ENCODE data around the gene PXYLP1.
"Not testable (repeated sequence)": the region's sequence is repeated elsewhere in the genome, so short reads cannot be mapped to it uniquely, and the experiment has no call there.

The PXYLP1 gene

GRCh38 chr3:141231101-141231951 is at the start of gene PXYLP1:
PXYLP1 (plus strand) TSS chr3:141231825; CDS start chr3:141260176, 28,351 bp downstream.
- Histone ChIP-seq H3K4me1 (ENCODE audit: insufficient read depth, low read length) (peaks cover 41% of the 10 kb centered on the region), H3K27me3 (ENCODE audit: insufficient read depth, low read length) (no peaks in the 10 kb centered on the region), H3K36me3 (ENCODE audit: insufficient read depth, low read length) (peaks cover 20% of the 10 kb centered on the region), H3K4me3 (ENCODE audit: low read length) (peak within 1 kb of the TSS; percentile 64), H2AFZ (ENCODE audit: low read depth, low read length) (peak within 1 kb of the TSS; percentile 86), H3K9me3 (ENCODE audit: low read length) (no peaks in the 10 kb centered on the region)

GRCh38 chr3:141183606-141184005 is 48.0 kb upstream of the PXYLP1 start:
- H3K27me3 ChIP-seq (ENCODE audit: insufficient read depth, low read length): no peaks in the 10 kb centered on the region
- no peak overlapping the region for H3K4me3 ChIP-seq (ENCODE audit: low read length)
- H3K36me3 ChIP-seq (ENCODE audit: insufficient read depth, low read length): no peaks in the 10 kb centered on the region
- no peaks in the 10 kb centered on the region for H3K4me1 ChIP-seq (ENCODE audit: insufficient read depth, low read length)
- no peak overlapping the region for H2AFZ ChIP-seq (ENCODE audit: low read depth, low read length)
- H3K9me3 ChIP-seq (ENCODE audit: low read length): peaks cover 7% of the 10 kb centered on the region

GRCh38 chr3:141184430-141184829 is 47.2 kb upstream of the PXYLP1 start:
- H3K9me3 ChIP-seq (ENCODE audit: low read length): peaks cover 3% of the 10 kb centered on the region
- no peaks in the 10 kb centered on the region for H3K36me3 ChIP-seq (ENCODE audit: insufficient read depth, low read length)
- no peaks in the 10 kb centered on the region for H3K4me1 ChIP-seq (ENCODE audit: insufficient read depth, low read length)
- no peak overlapping the region for H3K4me3 ChIP-seq (ENCODE audit: low read length)
- H3K27me3 ChIP-seq (ENCODE audit: insufficient read depth, low read length): no peaks in the 10 kb centered on the region
- H2AFZ ChIP-seq (ENCODE audit: low read depth, low read length): no peak overlapping the region

GRCh38 chr3:141191097-141191749 is 40.4 kb upstream of the PXYLP1 start:
- Histone ChIP-seq H3K36me3 (ENCODE audit: insufficient read depth, low read length) (no peaks in the 10 kb centered on the region), H3K27me3 (ENCODE audit: insufficient read depth, low read length) (no peaks in the 10 kb centered on the region), H3K4me1 (ENCODE audit: insufficient read depth, low read length) (no peaks in the 10 kb centered on the region), H3K9me3 (ENCODE audit: low read length) (peaks cover 7% of the 10 kb centered on the region), H3K4me3 (ENCODE audit: low read length) (no peak overlapping the region), H2AFZ (ENCODE audit: low read depth, low read length) (no peak overlapping the region)

GRCh38 chr3:141192345-141192744 is 39.3 kb upstream of the PXYLP1 start:
- Histone ChIP-seq H3K4me1 (ENCODE audit: insufficient read depth, low read length) (no peaks in the 10 kb centered on the region), H3K27me3 (ENCODE audit: insufficient read depth, low read length) (no peaks in the 10 kb centered on the region), H3K4me3 (ENCODE audit: low read length) (no peak overlapping the region), H2AFZ (ENCODE audit: low read depth, low read length) (no peak overlapping the region), H3K36me3 (ENCODE audit: insufficient read depth, low read length) (no peaks in the 10 kb centered on the region), H3K9me3 (ENCODE audit: low read length) (peaks cover 7% of the 10 kb centered on the region)

- Histone ChIP-seq H3K9me3 (ENCODE audit: low read length) (peaks cover 7% of the 10 kb centered on the region), H3K4me1 (ENCODE audit: insufficient read depth, low read length) (no peaks in the 10 kb centered on the region), H3K27me3 (ENCODE audit: insufficient read depth, low read length) (no peaks in the 10 kb centered on the region), H3K36me3 (ENCODE audit: insufficient read depth, low read length) (no peaks in the 10 kb centered on the region), H3K4me3 (ENCODE audit: low read length) (no peak overlapping the region), H2AFZ (ENCODE audit: low read depth, low read length) (no peak overlapping the region)
Measured at GRCh38 chr3:141193066-141193830, 38.4 kb upstream of the PXYLP1 start.

GRCh38 chr3:141201122-141201521 is 30.5 kb upstream of the PXYLP1 start:
- Histone ChIP-seq H2AFZ (ENCODE audit: low read depth, low read length) (no peak overlapping the region), H3K4me3 (ENCODE audit: low read length) (no peak overlapping the region), H3K36me3 (ENCODE audit: insufficient read depth, low read length) (no peaks in the 10 kb centered on the region), H3K4me1 (ENCODE audit: insufficient read depth, low read length) (no peaks in the 10 kb centered on the region), H3K9me3 (ENCODE audit: low read length) (no peaks in the 10 kb centered on the region), H3K27me3 (ENCODE audit: insufficient read depth, low read length) (no peaks in the 10 kb centered on the region)

GRCh38 chr3:141202682-141203081 is 28.9 kb upstream of the PXYLP1 start:
- Histone ChIP-seq H3K36me3 (ENCODE audit: insufficient read depth, low read length) (no peaks in the 10 kb centered on the region), H3K4me3 (ENCODE audit: low read length) (no peak overlapping the region), H2AFZ (ENCODE audit: low read depth, low read length) (no peak overlapping the region), H3K27me3 (ENCODE audit: insufficient read depth, low read length) (no peaks in the 10 kb centered on the region), H3K9me3 (ENCODE audit: low read length) (no peaks in the 10 kb centered on the region), H3K4me1 (ENCODE audit: insufficient read depth, low read length) (no peaks in the 10 kb centered on the region)

GRCh38 chr3:141203866-141204265 is 27.8 kb upstream of the PXYLP1 start:
- Histone ChIP-seq H3K4me1 (ENCODE audit: insufficient read depth, low read length) (no peaks in the 10 kb centered on the region), H2AFZ (ENCODE audit: low read depth, low read length) (no peak overlapping the region), H3K4me3 (ENCODE audit: low read length) (no peak overlapping the region), H3K9me3 (ENCODE audit: low read length) (no peaks in the 10 kb centered on the region), H3K27me3 (ENCODE audit: insufficient read depth, low read length) (no peaks in the 10 kb centered on the region), H3K36me3 (ENCODE audit: insufficient read depth, low read length) (no peaks in the 10 kb centered on the region)

GRCh38 chr3:141204343-141204742 is 27.3 kb upstream of the PXYLP1 start:
- no peaks in the 10 kb centered on the region for H3K4me1 ChIP-seq (ENCODE audit: insufficient read depth, low read length)
- no peaks in the 10 kb centered on the region for H3K27me3 ChIP-seq (ENCODE audit: insufficient read depth, low read length)
- no peak overlapping the region for H2AFZ ChIP-seq (ENCODE audit: low read depth, low read length)
- no peak overlapping the region for H3K4me3 ChIP-seq (ENCODE audit: low read length)
- no peaks in the 10 kb centered on the region for H3K9me3 ChIP-seq (ENCODE audit: low read length)
- H3K36me3 ChIP-seq (ENCODE audit: insufficient read depth, low read length): no peaks in the 10 kb centered on the region

GRCh38 chr3:141211306-141211705 is 20.3 kb upstream of the PXYLP1 start:
- H3K4me1 ChIP-seq (ENCODE audit: insufficient read depth, low read length); H3K36me3 ChIP-seq (ENCODE audit: insufficient read depth, low read length); H3K9me3 ChIP-seq (ENCODE audit: low read length); H2AFZ ChIP-seq (ENCODE audit: low read depth, low read length); H3K4me3 ChIP-seq (ENCODE audit: low read length); H3K27me3 ChIP-seq (ENCODE audit: insufficient read depth, low read length): not testable (repeated sequence)

- Histone ChIP-seq H3K27me3 (ENCODE audit: insufficient read depth, low read length) (no peaks in the 10 kb centered on the region), H3K4me1 (ENCODE audit: insufficient read depth, low read length) (peaks cover 3% of the 10 kb centered on the region), H3K4me3 (ENCODE audit: low read length) (no peak overlapping the region), H2AFZ (ENCODE audit: low read depth, low read length) (no peak overlapping the region), H3K9me3 (ENCODE audit: low read length) (no peaks in the 10 kb centered on the region), H3K36me3 (ENCODE audit: insufficient read depth, low read length) (no peaks in the 10 kb centered on the region)
Measured at GRCh38 chr3:141212101-141212500, 19.5 kb upstream of the PXYLP1 start.

- H3K4me1 ChIP-seq (ENCODE audit: insufficient read depth, low read length): peaks cover 6% of the 10 kb centered on the region
- H2AFZ ChIP-seq (ENCODE audit: low read depth, low read length): no peak overlapping the region
- H3K4me3 ChIP-seq (ENCODE audit: low read length): no peak overlapping the region
- no peaks in the 10 kb centered on the region for H3K36me3 ChIP-seq (ENCODE audit: insufficient read depth, low read length)
- no peaks in the 10 kb centered on the region for H3K9me3 ChIP-seq (ENCODE audit: low read length)
- H3K27me3 ChIP-seq (ENCODE audit: insufficient read depth, low read length): no peaks in the 10 kb centered on the region
Measured at GRCh38 chr3:141212555-141212954, 19.1 kb upstream of the PXYLP1 start.
